T-helper 1 cell (primary cell): ENCODE results near the gene LGALS9.
"Not testable (repeated sequence)": the region's sequence is repeated elsewhere in the genome, so short reads cannot be mapped to it uniquely, and the experiment has no call there.

Experiments
- DNase-seq, 5 donors: peaks; one replicate each; pipeline ENCODE4 v3.0.0-alpha.2; 2012 to 2020

LGALS9 gene

GRCh38 chr17:27631897-27632725 is 1.1 kb downstream of the LGALS9 start:
- no peak for DNase-seq

- DNase-seq, result not testable (repeated sequence)
Observed at GRCh38 chr17:27632766-27633165, 1.8 kb downstream of the LGALS9 start.

- no peak for DNase-seq
Observed at GRCh38 chr17:27633312-27634025, 2.5 kb downstream of the LGALS9 start.

GRCh38 chr17:27634026-27634335 is 3.0 kb downstream of the LGALS9 start:
- no peak for DNase-seq

- no peak for DNase-seq
Observed at GRCh38 chr17:27634776-27635175, 3.8 kb downstream of the LGALS9 start.

GRCh38 chr17:27635275-27635823 is 4.4 kb downstream of the LGALS9 start:
- no peak for DNase-seq

GRCh38 chr17:27636005-27636520 is 5.1 kb downstream of the LGALS9 start:
- not testable (repeated sequence) for DNase-seq

GRCh38 chr17:27637818-27638217 is 6.8 kb downstream of the LGALS9 start:
- DNase-seq, result not testable (repeated sequence)

- not testable (repeated sequence) for DNase-seq
Observed at GRCh38 chr17:27638415-27638914, 7.5 kb downstream of the LGALS9 start.

- DNase-seq, result no peak
Observed at GRCh38 chr17:27640790-27641189, 9.8 kb downstream of the LGALS9 start.

GRCh38 chr17:27644586-27644985 is 13.6 kb downstream of the LGALS9 start:
- no peak for DNase-seq

- DNase-seq, result not testable (repeated sequence)
Observed at GRCh38 chr17:27645621-27646020, 14.6 kb downstream of the LGALS9 start.

- DNase-seq, result no peak
Observed at GRCh38 chr17:27646232-27646631, 15.2 kb downstream of the LGALS9 start.

- no peak for DNase-seq
Observed at GRCh38 chr17:27647765-27648164, 16.8 kb downstream of the LGALS9 start.

- DNase-seq, result not testable (repeated sequence)
Observed at GRCh38 chr17:27649111-27649571, 18.2 kb downstream of the LGALS9 start.

GRCh38 chr17:27649929-27650328 is 18.9 kb downstream of the LGALS9 start:
- DNase-seq, result no peak

GRCh38 chr17:27650836-27651235 is 19.8 kb downstream of the LGALS9 start:
- DNase-seq, result no peak

- peak in 4 of 5 donors; percentile 40 to 64 (median 51) for DNase-seq
Observed at GRCh38 chr17:27651411-27652345, 20.7 kb downstream of the LGALS9 start.

- DNase-seq, result not testable (repeated sequence)
Observed at GRCh38 chr17:27653449-27653971, 22.5 kb downstream of the LGALS9 start.

- DNase-seq, result no peak
Observed at GRCh38 chr17:27654136-27654535, 23.1 kb downstream of the LGALS9 start.

GRCh38 chr17:27654654-27655524 is 23.9 kb downstream of the LGALS9 start:
- peak; percentile 22 to 69 (median 46) for DNase-seq
